PC-3 (cell line): ENCODE data around the gene CUL3. TPM values are rescaled to one million over a fixed set of nuclear protein-coding genes. Genes with fewer than 3 reads are reported as not detected.

ENCODE experiments used
- ATAC-seq: fragments of 200-7000 bp; cut with Tn5 transposase; 2 replicates; pipeline ENCODE4 v1.9.1; 2020; ENCODE audit warnings: mild to moderate bottlenecking, moderate library complexity
- BruUV-seq: library from RNA; stranded (reverse); fragments of 400-500 nt; replicated peaks from 2 replicates; lab custom pipeline; 2021; lab: Mats Ljungman, UMichigan
- CTCF ChIA-PET: fragments of 300-600 bp; sonication (Branson Sonifier 250); formaldehyde crosslinking; loops from one replicate; lab custom pipeline; 2022; ENCODE audit warnings: antibody characterized with exemption; lab: Charles Lee
- POLR2A ChIA-PET: fragments of 300-600 bp; sonication (Branson Sonifier 250); formaldehyde crosslinking; loops from one replicate; lab custom pipeline; 2022; ENCODE audit warnings: antibody characterized with exemption; ENCODE audit not compliant: unreplicated experiment; lab: Charles Lee
- DNase-seq: peaks from one replicate; pipeline ENCODE4 v3.0.0-alpha.2; 2015
- H2AFZ ChIP-seq: fragments of 300-600 bp; sonication (generic); 2 replicates; pipeline ENCODE4 v1.6.0; 2016; ENCODE audit warnings: antibody characterized with exemption, low read length
- H3F3A ChIP-seq: fragments of 300-600 bp; sonication (generic); one replicate; pipeline ENCODE4 v1.6.0; 2017; ENCODE audit warnings: antibody characterized with exemption, low read length, control low read depth, mild to moderate bottlenecking; ENCODE audit not compliant: unreplicated experiment
- H3K27ac ChIP-seq: fragments of 300-600 bp; sonication (generic); 2 replicates; pipeline ENCODE4 v1.5.1; 2016; ENCODE audit warnings: mild to moderate bottlenecking, low read length
- H3K27me3 ChIP-seq: fragments of 300-600 bp; sonication (generic); 2 replicates; pipeline ENCODE4 v1.6.1; 2016; ENCODE audit warnings: low read length, mixed read lengths
- H3K36me3 ChIP-seq: fragments of 300-600 bp; sonication (generic); 2 replicates; pipeline ENCODE4 v1.6.1; 2016; ENCODE audit warnings: low read depth, mixed run types, low read length, mixed read lengths
- H3K4me1 ChIP-seq: fragments of 300-600 bp; sonication (generic); 2 replicates; pipeline ENCODE4 v1.5.1; 2016; ENCODE audit warnings: low read length; ENCODE audit not compliant: insufficient read depth
- H3K4me2 ChIP-seq: fragments of 300-600 bp; sonication (generic); 2 replicates; pipeline ENCODE4 v1.6.0; 2016; ENCODE audit warnings: low read length
- H3K4me3 ChIP-seq: fragments of 300-600 bp; sonication (generic); 2 replicates; pipeline ENCODE4 v1.5.1; 2016; ENCODE audit warnings: mild to moderate bottlenecking, low read length, mixed read lengths
- H3K79me2 ChIP-seq: fragments of 300-600 bp; sonication (generic); 2 replicates; pipeline ENCODE4 v1.6.1; 2017; ENCODE audit warnings: low read length, mixed read lengths
- H3K9ac ChIP-seq: fragments of 300-600 bp; sonication (generic); 2 replicates; pipeline ENCODE4 v1.6.0; 2016; ENCODE audit warnings: mild to moderate bottlenecking, low read length
- H3K9me2 ChIP-seq: fragments of 300-600 bp; sonication (generic); replicated peaks from 2 replicates; pipeline ENCODE4 v1.6.1; 2016; ENCODE audit warnings: mixed run types, low read length, mixed read lengths
- H3K9me3 ChIP-seq: fragments of 300-600 bp; sonication (generic); 2 replicates; pipeline ENCODE4 v1.6.1; 2016; ENCODE audit warnings: low read length, mixed read lengths
- H4K20me1 ChIP-seq: fragments of 300-600 bp; sonication (generic); 2 replicates; pipeline ENCODE4 v1.6.1; 2016; ENCODE audit warnings: low read length, mixed read lengths
- EZH2 ChIP-seq: fragments of 300-600 bp; sonication (generic); IDR thresholded peaks from one replicate; pipeline ENCODE4 v1.6.1; 2017; ENCODE audit warnings: antibody characterized with exemption, mild to moderate bottlenecking, low read length; ENCODE audit not compliant: unreplicated experiment
- EZH2phosphoT487 ChIP-seq: fragments of 300-600 bp; sonication (generic); IDR thresholded peaks from 2 replicates; pipeline ENCODE4 v1.6.1; 2018; ENCODE audit warnings: mild to moderate bottlenecking, antibody characterized with exemption, low read length, borderline replicate concordance
- intact Hi-C: fragments of 100-400 bp; cut with micrococcal nuclease; formaldehyde crosslinking; loops from 2 replicates; pipeline ENCODE4 v1.9.0; 2023
- total RNA-seq: library from RNA; depleted of rRNA; stranded (reverse); fragments of >200 nt; gene quantifications from 2 replicates; pipeline ENCODE4 v1.2.3, GENCODE V29; 2014
- TF ChIP-seq, protein P1 (sequence below): fragments of 300-600 bp; sonication (generic); conservative IDR thresholded peaks from 2 replicates; pipeline ENCODE4 v1.5.1; 2017; ENCODE audit warnings: antibody characterized with exemption, low read depth, mild to moderate bottlenecking, low read length

CUL3 gene
- total RNA-seq, 1 experiment from 2014 or later = 50.4 TPM

DNA sequence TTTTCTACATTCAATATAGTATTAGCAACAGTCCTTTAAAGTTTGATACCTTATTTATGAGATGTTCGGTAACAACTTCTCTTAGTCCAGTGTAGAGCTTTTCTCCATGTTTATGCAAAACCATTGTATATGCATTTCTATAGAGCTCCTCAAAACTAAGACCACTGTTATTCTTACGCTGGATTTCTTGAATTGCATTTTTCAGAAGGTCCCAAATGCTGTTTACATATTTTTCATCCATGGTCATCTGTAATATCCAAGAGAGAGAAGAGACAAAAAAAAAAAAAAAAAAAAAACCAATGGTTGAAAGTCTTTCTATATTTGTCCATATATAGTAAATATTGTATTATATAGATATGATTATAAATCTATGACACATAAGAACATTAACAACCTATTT, 27.6 kb downstream of the CUL3 start:
- no TSS peak for BruUV-seq
- no peak for DNase-seq
- Histone ChIP-seq H4K20me1 (peaks cover 42% of the 10 kb centered on the region), H3K79me2 (peaks cover 98% of the 10 kb centered on the region), H3K9ac (no peak overlapping the region), H3K36me3 (peaks cover under 1% of the 10 kb centered on the region; the same call in 1 of the 2 replicates), H3K9me3 (no peaks in the 10 kb centered on the region), H3F3A (no peaks in the 10 kb centered on the region), H3K27me3 (no peaks in the 10 kb centered on the region), H3K4me3 (no peak overlapping the region), H3K4me1 (peaks cover 12% of the 10 kb centered on the region; the same call in 1 of the 2 replicates), H3K9me2 (no peaks in the 10 kb centered on the region), H3K27ac (no peak overlapping the region), H3K4me2 (no peak overlapping the region), H2AFZ (no peak overlapping the region)
- ChIA-PET POLR2A (no interaction called here), CTCF (no interaction called here)
- TF ChIP-seq EZH2 (no peak), EZH2phosphoT487 (no peak)
- TF ChIP-seq, protein P1, sequence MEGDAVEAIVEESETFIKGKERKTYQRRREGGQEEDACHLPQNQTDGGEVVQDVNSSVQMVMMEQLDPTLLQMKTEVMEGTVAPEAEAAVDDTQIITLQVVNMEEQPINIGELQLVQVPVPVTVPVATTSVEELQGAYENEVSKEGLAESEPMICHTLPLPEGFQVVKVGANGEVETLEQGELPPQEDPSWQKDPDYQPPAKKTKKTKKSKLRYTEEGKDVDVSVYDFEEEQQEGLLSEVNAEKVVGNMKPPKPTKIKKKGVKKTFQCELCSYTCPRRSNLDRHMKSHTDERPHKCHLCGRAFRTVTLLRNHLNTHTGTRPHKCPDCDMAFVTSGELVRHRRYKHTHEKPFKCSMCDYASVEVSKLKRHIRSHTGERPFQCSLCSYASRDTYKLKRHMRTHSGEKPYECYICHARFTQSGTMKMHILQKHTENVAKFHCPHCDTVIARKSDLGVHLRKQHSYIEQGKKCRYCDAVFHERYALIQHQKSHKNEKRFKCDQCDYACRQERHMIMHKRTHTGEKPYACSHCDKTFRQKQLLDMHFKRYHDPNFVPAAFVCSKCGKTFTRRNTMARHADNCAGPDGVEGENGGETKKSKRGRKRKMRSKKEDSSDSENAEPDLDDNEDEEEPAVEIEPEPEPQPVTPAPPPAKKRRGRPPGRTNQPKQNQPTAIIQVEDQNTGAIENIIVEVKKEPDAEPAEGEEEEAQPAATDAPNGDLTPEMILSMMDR = no peak
- intact Hi-C loops = no loop called here
- ATAC-seq = no peak

DNA sequence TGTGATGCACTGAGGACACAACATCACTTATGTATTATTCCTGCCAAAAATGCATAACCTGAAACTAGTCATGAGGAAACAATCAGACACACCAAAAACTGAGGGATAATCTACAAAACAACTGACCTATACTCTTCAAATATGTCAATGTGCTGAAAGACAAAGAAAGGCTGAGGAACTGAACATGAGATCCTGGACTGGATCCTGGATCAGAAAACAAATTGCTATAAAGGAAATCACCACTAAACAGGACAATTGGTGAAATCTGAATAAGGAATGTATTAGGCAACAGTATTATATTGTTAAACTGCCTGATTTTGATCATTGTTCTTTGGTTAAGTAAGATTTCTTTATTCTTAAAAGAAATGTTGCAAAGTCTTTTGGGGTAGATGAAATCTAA, 28.8 kb downstream of the CUL3 start:
- H4K20me1 ChIP-seq = peaks cover 30% of the 10 kb centered on the region
- BruUV-seq = no TSS peak
- POLR2A ChIA-PET = no interaction called here
- ATAC-seq (no peak), DNase-seq (no peak)
- TF ChIP-seq EZH2 (no peak), EZH2phosphoT487 (no peak)
- TF ChIP-seq, protein P1 = no peak
- H3K9ac ChIP-seq = no peak overlapping the region
- intact Hi-C loops = no loop called here
- H3F3A ChIP-seq = no peaks in the 10 kb centered on the region
- 0 out of 2 replicates have a peak, but pooled peaks cover under 1% of the 10 kb centered on the region for H3K4me1 ChIP-seq
- H3K4me3 ChIP-seq = no peak overlapping the region
- H2AFZ ChIP-seq = no peak overlapping the region
- no peak overlapping the region for H3K4me2 ChIP-seq
- H3K79me2 ChIP-seq = peaks cover 96% of the 10 kb centered on the region
- no peaks in the 10 kb centered on the region for H3K9me2 ChIP-seq
- CTCF ChIA-PET = no interaction called here
- H3K9me3 ChIP-seq = no peaks in the 10 kb centered on the region
- no peaks in the 10 kb centered on the region for H3K27me3 ChIP-seq
- H3K36me3 ChIP-seq = peaks cover 4% of the 10 kb centered on the region; the same call in 1 of the 2 replicates
- no peak overlapping the region for H3K27ac ChIP-seq

DNA sequence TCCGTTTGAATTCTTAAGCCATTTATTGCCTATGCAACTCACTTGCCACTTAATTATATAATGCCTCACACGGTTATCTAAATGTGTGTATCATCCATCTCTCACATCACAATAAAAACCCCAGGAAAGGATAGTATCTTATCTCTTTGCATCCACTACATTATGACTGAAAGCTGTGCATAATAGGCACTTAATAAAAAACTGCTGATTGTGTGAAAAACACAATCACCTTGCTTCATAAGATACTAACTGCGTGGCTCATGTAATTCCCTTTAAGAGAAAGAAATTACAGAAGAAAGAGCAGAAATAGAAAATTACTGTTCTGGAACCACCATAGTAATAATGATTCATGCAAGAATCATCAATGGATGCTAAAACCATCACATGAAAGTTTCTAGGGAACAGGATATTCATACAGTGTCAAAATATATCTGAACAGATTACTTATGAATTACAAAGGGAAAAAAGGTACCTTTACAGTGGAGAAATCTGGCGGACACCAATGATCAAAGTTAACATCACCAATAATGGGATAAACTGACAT, 29.3 kb downstream of the CUL3 start:
- Histone ChIP-seq H3K79me2 (peaks cover 91% of the 10 kb centered on the region), H4K20me1 (peaks cover 26% of the 10 kb centered on the region), H3K36me3 (peaks cover 4% of the 10 kb centered on the region; the same call in 1 of the 2 replicates), H3K9me3 (no peaks in the 10 kb centered on the region), H3K27ac (no peak overlapping the region), H3F3A (no peaks in the 10 kb centered on the region), H3K4me1 (no peaks in the 10 kb centered on the region), H3K9ac (no peak overlapping the region), H3K4me3 (no peak overlapping the region), H3K4me2 (no peak overlapping the region), H2AFZ (no peak overlapping the region), H3K9me2 (no peaks in the 10 kb centered on the region), H3K27me3 (no peaks in the 10 kb centered on the region)
- CTCF ChIA-PET = no interaction called here
- no TSS peak for BruUV-seq
- intact Hi-C loops = no loop called here
- POLR2A ChIA-PET = no interaction called here
- no peak for DNase-seq
- TF ChIP-seq EZH2 (no peak), EZH2phosphoT487 (no peak)
- TF ChIP-seq, protein P1 = no peak
- no peak for ATAC-seq
